ENCODE measurements around the gene KLK1. TPM values are rescaled to one million over a fixed set of nuclear protein-coding genes. Genes with fewer than 3 reads are reported as not detected.
"Not testable (repeated sequence)": the region's sequence is repeated elsewhere in the genome, so short reads cannot be mapped to it uniquely, and the experiment has no call there.

KLK1 gene
- total and polyA plus RNA-seq, 7 donors: 44.6 to 398 (median 277) TPM; not detected in 4

GRCh38 chr19:50815439-50815838, 8.1 kb downstream of the KLK1 start:
- WGBS, 2 donors: 97 to 100% methylated on average over 1 of the region's 1 CpG

DNA sequence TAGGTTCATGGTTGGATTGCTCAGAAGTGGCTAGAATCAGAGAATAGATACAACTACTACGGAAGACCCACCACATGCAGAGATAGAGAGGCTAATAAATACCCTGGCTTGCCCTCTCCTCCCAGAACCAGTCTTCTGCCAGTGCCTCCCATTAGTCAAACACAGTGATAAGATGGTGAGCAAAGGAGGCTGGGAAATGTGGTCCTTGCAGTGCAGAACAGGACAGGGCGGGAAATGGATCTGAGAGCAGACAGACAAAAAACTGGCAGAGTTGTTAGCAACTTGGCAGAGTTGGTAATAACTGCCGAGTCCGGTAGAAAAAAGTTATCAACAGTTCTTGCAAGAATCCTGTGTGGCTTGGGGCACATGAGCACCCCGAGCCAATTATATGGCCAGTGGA, 8.7 kb downstream of the KLK1 start:
- Histone ChIP-seq H3K36me3 (no peaks in the 10 kb centered on the region), H3K27me3 (peaks cover 8 to 56% (median 27%) of the 10 kb centered on the region in 3 donors), H3K4me1 (peaks cover 0 to 6% (median 5%) of the 10 kb centered on the region in 4 donors), H3K4me3 (no peak overlapping the region), H3K27ac (no peak overlapping the region), H3K9me3 (no peaks in the 10 kb centered on the region)
- DNase-seq: no peak
- 84% methylated on average over 5 of the region's 5 CpGs for WGBS, 2 donors
- TF ChIP-seq CTCF (IDR thresholded peaks at IDR 0.05) (no peak), POLR2A (IDR thresholded peaks at IDR 0.05) (no peak), EP300 (IDR thresholded peaks at IDR 0.05) (no peak), POLR2AphosphoS5 (IDR thresholded peaks at IDR 0.05) (no peak)
- intact Hi-C loops (cut with DNase I): no loop called here

More at GRCh38 chr19:50815439-50815838, 8.1 kb downstream of the KLK1 start:
- no peak for DNase-seq
- TF ChIP-seq CTCF (IDR thresholded peaks at IDR 0.05): no peak
- no peak for TF ChIP-seq EP300 (IDR thresholded peaks at IDR 0.05)
- no peak for TF ChIP-seq POLR2A (IDR thresholded peaks at IDR 0.05)
- no peak for TF ChIP-seq POLR2AphosphoS5 (IDR thresholded peaks at IDR 0.05)
- Histone ChIP-seq H3K27ac (no peak overlapping the region), H3K36me3 (no peaks in the 10 kb centered on the region), H3K4me1 (peaks cover 0 to 6% (median 5%) of the 10 kb centered on the region in 4 donors), H3K27me3 (peaks cover 12 to 61% (median 27%) of the 10 kb centered on the region in 3 donors), H3K4me3 (no peak overlapping the region), H3K9me3 (no peaks in the 10 kb centered on the region)
- intact Hi-C loops (cut with DNase I): no loop called here

GRCh38 chr19:50812474-50812873, 11.1 kb downstream of the KLK1 start:
- H3K4me3 ChIP-seq: no peak overlapping the region
- peaks cover 0 to 31% (median 4%) of the 10 kb centered on the region in 3 donors for H3K27me3 ChIP-seq
- WGBS, 2 donors: 63 to 71% methylated on average over 3 of the region's 3 CpGs
- no peak for TF ChIP-seq POLR2AphosphoS5 (IDR thresholded peaks at IDR 0.05)
- no peak for TF ChIP-seq EP300 (IDR thresholded peaks at IDR 0.05)
- no peak for TF ChIP-seq POLR2A (IDR thresholded peaks at IDR 0.05)
- no peak overlapping the region for H3K27ac ChIP-seq
- H3K9me3 ChIP-seq: no peaks in the 10 kb centered on the region
- intact Hi-C loops (cut with DNase I): no loop called here
- no peaks in the 10 kb centered on the region for H3K36me3 ChIP-seq
- DNase-seq: no peak
- no peaks in the 10 kb centered on the region for H3K4me1 ChIP-seq

- WGBS, 2 donors: 66 to 77% methylated on average over 3 of the region's 3 CpGs
- DNase-seq; H3K36me3 ChIP-seq; H3K9me3 ChIP-seq; H3K27ac ChIP-seq; H3K4me3 ChIP-seq; H3K4me1 ChIP-seq; intact Hi-C loops (cut with DNase I): not testable (repeated sequence)
- peaks cover 0 to 24% (median 0%) of the 10 kb centered on the region in 3 donors for H3K27me3 ChIP-seq
These were observed 11.9 kb downstream of the KLK1 start for GRCh38 chr19:50811622-50812238.

DNA sequence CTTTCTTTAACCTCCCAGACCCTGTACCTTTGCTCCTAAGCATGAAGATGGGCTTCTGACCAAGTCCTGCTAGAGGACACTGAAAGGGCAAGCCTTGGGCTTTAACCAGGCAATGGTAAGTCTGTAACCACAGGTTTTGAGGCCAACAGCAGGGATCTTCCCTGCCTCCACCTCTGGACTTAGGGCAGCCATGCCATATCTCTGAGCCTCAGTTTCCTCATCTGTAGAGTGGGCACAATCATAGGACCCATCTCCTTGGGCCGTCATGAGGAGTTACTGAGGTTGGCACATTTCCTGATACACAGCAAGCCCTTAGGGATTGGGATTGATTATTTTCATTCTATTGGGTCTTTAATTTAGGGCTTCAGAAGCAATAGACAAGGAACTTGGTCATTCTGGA, 14.7 kb downstream of the KLK1 start:
- Histone ChIP-seq H3K36me3 (no peaks in the 10 kb centered on the region), H3K9me3 (no peaks in the 10 kb centered on the region), H3K27ac (no peak overlapping the region), H3K4me1 (peaks cover 0 to 5% (median 2%) of the 10 kb centered on the region in 4 donors), H3K27me3 (peaks cover 0 to 5% (median 0%) of the 10 kb centered on the region in 3 donors), H3K4me3 (no peak overlapping the region)
- intact Hi-C loops (cut with DNase I): no loop called here
- WGBS, 2 donors: 78% methylated on average over 1 of the region's 1 CpG
- DNase-seq: no peak
- TF ChIP-seq EP300 (IDR thresholded peaks at IDR 0.05): no peak
- no peak for TF ChIP-seq POLR2AphosphoS5 (IDR thresholded peaks at IDR 0.05)
- TF ChIP-seq CTCF (IDR thresholded peaks at IDR 0.05): no peak
- TF ChIP-seq POLR2A (IDR thresholded peaks at IDR 0.05): no peak
